A549 (cell line): Measurements from ENCODE around the gene SLC1A1.

Experiments
- EP300 ChIP-seq, 2 experiments: fragments of >200 bp; sonication (Bioruptor Twin); formaldehyde crosslinking; IDR thresholded peaks; 2 replicates in 1 of 2; 3 replicates in 1 of 2; pipeline ENCODE4 v1.6.1; 2016 to 2017
- MAFK ChIP-seq: fragments of 450-650 bp; IDR thresholded peaks from 2 replicates; pipeline ENCODE4 v1.6.1; 2014; ENCODE audit not compliant: partially characterized antibody
- RAD21 ChIP-seq, 2 experiments: fragments of >200 bp in 1 of 2; sonication (Bioruptor Twin) in 1 of 2; formaldehyde crosslinking in 1 of 2; IDR thresholded peaks in 1 of 2; conservative IDR thresholded peaks in 1 of 2; 2 replicates in 1 of 2; 3 replicates in 1 of 2; pipeline ENCODE4 v1.6.1; 2012 to 2018; ENCODE audit warnings: inconsistent platforms in 1 of 2
- REST ChIP-seq: fragments of 200-600 bp; sonication (generic); IDR thresholded peaks from 2 replicates; pipeline ENCODE4 v1.6.1; 2016; ENCODE audit warnings: antibody characterized with exemption, mild to moderate bottlenecking, moderate library complexity
- TF ChIP-seq, protein P1 (sequence below): fragments of >200 bp; sonication (Bioruptor Twin); formaldehyde crosslinking; IDR thresholded peaks from 3 replicates; pipeline ENCODE4 v1.5.1; 2016

DNA sequence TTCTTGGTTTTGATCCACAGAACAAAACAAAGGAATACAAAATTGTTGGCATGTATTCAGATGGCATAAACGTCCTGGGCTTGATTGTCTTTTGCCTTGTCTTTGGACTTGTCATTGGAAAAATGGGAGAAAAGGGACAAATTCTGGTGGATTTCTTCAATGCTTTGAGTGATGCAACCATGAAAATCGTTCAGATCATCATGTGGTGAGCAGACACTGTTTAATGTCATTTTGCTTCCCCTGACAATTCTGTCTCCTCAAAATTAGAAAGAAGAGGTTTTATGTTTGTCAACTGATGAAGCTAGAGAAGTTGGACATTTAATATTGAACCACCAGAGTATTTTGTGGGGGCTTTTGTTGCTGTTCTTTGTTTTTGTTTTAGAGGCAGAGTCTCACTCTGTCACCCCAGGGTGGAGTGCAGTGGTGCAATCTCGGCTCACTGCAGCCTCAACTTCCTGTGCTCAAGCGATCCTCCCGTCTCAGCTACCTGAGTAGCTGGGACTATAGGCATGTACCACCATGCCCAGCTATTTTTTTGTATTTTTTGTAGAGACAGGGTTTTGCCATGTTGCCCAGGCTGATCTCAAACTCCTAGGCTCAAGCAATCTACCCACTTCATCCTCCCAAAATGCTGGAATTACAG is 82.0 kb downstream of the SLC1A1 start:
- TF ChIP-seq MAFK (no peak), RAD21 (conservative IDR thresholded peaks at IDR 0.05 in 1 of 2, IDR thresholded peaks at IDR 0.05 in 1 of 2) (no peak), EP300 (IDR thresholded peaks at IDR 0.05) (no peak), REST (no peak)
- TF ChIP-seq, protein P1, sequence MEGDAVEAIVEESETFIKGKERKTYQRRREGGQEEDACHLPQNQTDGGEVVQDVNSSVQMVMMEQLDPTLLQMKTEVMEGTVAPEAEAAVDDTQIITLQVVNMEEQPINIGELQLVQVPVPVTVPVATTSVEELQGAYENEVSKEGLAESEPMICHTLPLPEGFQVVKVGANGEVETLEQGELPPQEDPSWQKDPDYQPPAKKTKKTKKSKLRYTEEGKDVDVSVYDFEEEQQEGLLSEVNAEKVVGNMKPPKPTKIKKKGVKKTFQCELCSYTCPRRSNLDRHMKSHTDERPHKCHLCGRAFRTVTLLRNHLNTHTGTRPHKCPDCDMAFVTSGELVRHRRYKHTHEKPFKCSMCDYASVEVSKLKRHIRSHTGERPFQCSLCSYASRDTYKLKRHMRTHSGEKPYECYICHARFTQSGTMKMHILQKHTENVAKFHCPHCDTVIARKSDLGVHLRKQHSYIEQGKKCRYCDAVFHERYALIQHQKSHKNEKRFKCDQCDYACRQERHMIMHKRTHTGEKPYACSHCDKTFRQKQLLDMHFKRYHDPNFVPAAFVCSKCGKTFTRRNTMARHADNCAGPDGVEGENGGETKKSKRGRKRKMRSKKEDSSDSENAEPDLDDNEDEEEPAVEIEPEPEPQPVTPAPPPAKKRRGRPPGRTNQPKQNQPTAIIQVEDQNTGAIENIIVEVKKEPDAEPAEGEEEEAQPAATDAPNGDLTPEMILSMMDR: no peak
